Caco-2 (cell line): ENCODE measurements around the gene ATP1A4. TPM values are rescaled to one million over a fixed set of nuclear protein-coding genes. Genes with fewer than 3 reads are reported as not detected.

Source experiments
- BruUV-seq: library from RNA; stranded (reverse); fragments of 400-500 nt; replicated peaks from 2 replicates; lab custom pipeline; 2021; lab: Mats Ljungman, UMichigan
- CTCF ChIA-PET: fragments of 300-600 bp; sonication (Branson Sonifier 250); formaldehyde crosslinking; loops from one replicate; lab custom pipeline; 2022; ENCODE audit warnings: antibody characterized with exemption; lab: Charles Lee
- POLR2A ChIA-PET: fragments of 300-600 bp; sonication (Branson Sonifier 250); formaldehyde crosslinking; loops from one replicate; lab custom pipeline; 2022; ENCODE audit warnings: antibody characterized with exemption; lab: Charles Lee
- DNase-seq, 2 experiments: peaks; one replicate each; pipeline versions ENCODE4 v3.0.0 to v3.0.0-alpha.2; 2020 to 2022
- H3K27me3 ChIP-seq: replicated peaks from 2 replicates; pipeline ENCODE4 v1.6.0; 2011; ENCODE audit warnings: low read length; ENCODE audit not compliant: control insufficient read depth, insufficient read depth
- H3K36me3 ChIP-seq: 2 replicates; pipeline ENCODE4 v1.5.1; 2011; ENCODE audit warnings: low read length; ENCODE audit not compliant: control insufficient read depth, insufficient read depth
- H3K4me1 ChIP-seq: fragments of 250-450 bp; sonication (Bioruptor Pico); 2 replicates; pipeline ENCODE4 v1.5.1; 2020; ENCODE audit warnings: mild to moderate bottlenecking
- H3K4me3 ChIP-seq: 2 replicates; pipeline ENCODE4 v1.5.1; 2011; ENCODE audit warnings: low read depth, mild to moderate bottlenecking, control low read depth, low read length
- H3K9me3 ChIP-seq: fragments of 250-450 bp; sonication (Bioruptor Pico); 2 replicates; pipeline ENCODE4 v1.5.1; 2020; ENCODE audit warnings: mild to moderate bottlenecking, moderate library complexity
- H3K27ac Mint-ChIP-seq: one replicate; pipeline ENCODE4 v1.8.0; 2022; ENCODE audit warnings: mixed read lengths; ENCODE audit not compliant: unreplicated experiment
- H3K27me3 Mint-ChIP-seq: one replicate; pipeline ENCODE4 v1.8.0; 2022; ENCODE audit warnings: mixed read lengths; ENCODE audit not compliant: insufficient read depth, unreplicated experiment
- H3K36me3 Mint-ChIP-seq: one replicate; pipeline ENCODE4 v1.8.0; 2022; ENCODE audit warnings: mild to moderate bottlenecking, mixed read lengths; ENCODE audit not compliant: insufficient read depth, unreplicated experiment
- H3K4me1 Mint-ChIP-seq: one replicate; pipeline ENCODE4 v1.8.0; 2022; ENCODE audit warnings: low read depth, mixed read lengths; ENCODE audit not compliant: unreplicated experiment
- H3K4me3 Mint-ChIP-seq: one replicate; pipeline ENCODE4 v1.8.0; 2022; ENCODE audit warnings: mild to moderate bottlenecking, moderate library complexity, mixed read lengths; ENCODE audit not compliant: unreplicated experiment
- H3K9me3 Mint-ChIP-seq: one replicate; pipeline ENCODE4 v1.8.0; 2022; ENCODE audit warnings: mixed read lengths; ENCODE audit not compliant: unreplicated experiment
- intact Hi-C: fragments of 100-400 bp; cut with micrococcal nuclease; formaldehyde crosslinking; loops from one replicate; pipeline ENCODE4 v1.10.0; 2022; ENCODE audit not compliant: unreplicated experiment
- total RNA-seq: library from RNA; stranded (reverse); gene quantifications from 2 replicates; pipeline ENCODE4 v1.2.3, GENCODE V29; 2022
- TF ChIP-seq, protein P1 (sequence below), 2 experiments: fragments of 200-600 bp in 1 of 2; IDR thresholded peaks; 1 replicate in 1 of 2; 2 replicates in 1 of 2; pipeline versions ENCODE4 v1.5.1 to v1.8.0; 2011 to 2022; ENCODE audit warnings: antibody characterized with exemption in 1 of 2, control low read depth in 1 of 2, inconsistent platforms in 1 of 2, low read depth in 1 of 2, low read length in 1 of 2, mild to moderate bottlenecking in 1 of 2, moderate library complexity in 1 of 2; ENCODE audit not compliant: insufficient read depth in 1 of 2, severe bottlenecking in 1 of 2, unreplicated experiment in 1 of 2

The ATP1A4 gene
- total RNA-seq, 1 experiment from 2014 or later: not detected

GRCh38 chr1:160164121-160164520 lies 12.7 kb downstream of the ATP1A4 start:
- intact Hi-C loops: no loop called here
- TF ChIP-seq, protein P1, sequence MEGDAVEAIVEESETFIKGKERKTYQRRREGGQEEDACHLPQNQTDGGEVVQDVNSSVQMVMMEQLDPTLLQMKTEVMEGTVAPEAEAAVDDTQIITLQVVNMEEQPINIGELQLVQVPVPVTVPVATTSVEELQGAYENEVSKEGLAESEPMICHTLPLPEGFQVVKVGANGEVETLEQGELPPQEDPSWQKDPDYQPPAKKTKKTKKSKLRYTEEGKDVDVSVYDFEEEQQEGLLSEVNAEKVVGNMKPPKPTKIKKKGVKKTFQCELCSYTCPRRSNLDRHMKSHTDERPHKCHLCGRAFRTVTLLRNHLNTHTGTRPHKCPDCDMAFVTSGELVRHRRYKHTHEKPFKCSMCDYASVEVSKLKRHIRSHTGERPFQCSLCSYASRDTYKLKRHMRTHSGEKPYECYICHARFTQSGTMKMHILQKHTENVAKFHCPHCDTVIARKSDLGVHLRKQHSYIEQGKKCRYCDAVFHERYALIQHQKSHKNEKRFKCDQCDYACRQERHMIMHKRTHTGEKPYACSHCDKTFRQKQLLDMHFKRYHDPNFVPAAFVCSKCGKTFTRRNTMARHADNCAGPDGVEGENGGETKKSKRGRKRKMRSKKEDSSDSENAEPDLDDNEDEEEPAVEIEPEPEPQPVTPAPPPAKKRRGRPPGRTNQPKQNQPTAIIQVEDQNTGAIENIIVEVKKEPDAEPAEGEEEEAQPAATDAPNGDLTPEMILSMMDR (IDR thresholded peaks at IDR 0.05; ENCODE audit: insufficient read depth in 1 of 2, low read depth in 1 of 2, low read length in 1 of 2, severe bottlenecking in 1 of 2, unreplicated experiment in 1 of 2): no peak
- H3K4me1 ChIP-seq: peaks cover 16% of the 10 kb centered on the region; the same call in 1 of the 2 replicates
- Mint-ChIP-seq H3K27me3 (peaks cover 2% of the 10 kb centered on the region), H3K4me3 (no peak overlapping the region), H3K27ac (no peak overlapping the region), H3K9me3 (no peaks in the 10 kb centered on the region), H3K4me1 (no peaks in the 10 kb centered on the region), H3K36me3 (no peaks in the 10 kb centered on the region)
- no peak overlapping the region for H3K4me3 ChIP-seq
- H3K36me3 ChIP-seq: no peaks in the 10 kb centered on the region
- no peak for DNase-seq
- H3K27me3 ChIP-seq: no peaks in the 10 kb centered on the region
- no peaks in the 10 kb centered on the region; the same call in 1 of the 2 replicates for H3K9me3 ChIP-seq
- ChIA-PET CTCF (no interaction called here), POLR2A (no interaction called here)
- no TSS peak for BruUV-seq

GRCh38 chr1:160166166-160166868 lies 14.9 kb downstream of the ATP1A4 start:
- CTCF ChIA-PET: interaction anchor here (0.8 kb wide), 1 partner anchor 27 kb away, joined by 3 read pairs; no protein-coding TSS in a partner anchor
- BruUV-seq: no TSS peak

GRCh38 chr1:160167056-160167455 lies 15.7 kb downstream of the ATP1A4 start:
- BruUV-seq: no TSS peak
- H3K27ac Mint-ChIP-seq: no peak overlapping the region

More at GRCh38 chr1:160166166-160166868, 14.9 kb downstream of the ATP1A4 start:
- Histone ChIP-seq H3K36me3 (no peaks in the 10 kb centered on the region), H3K27me3 (no peaks in the 10 kb centered on the region), H3K9me3 (no peaks in the 10 kb centered on the region), H3K4me3 (no peak overlapping the region), H3K4me1 (no peaks in the 10 kb centered on the region)
- TF ChIP-seq, protein P1 (IDR thresholded peaks at IDR 0.05; ENCODE audit: insufficient read depth in 1 of 2, low read depth in 1 of 2, low read length in 1 of 2, severe bottlenecking in 1 of 2, unreplicated experiment in 1 of 2): no peak
- Mint-ChIP-seq H3K4me1 (no peaks in the 10 kb centered on the region), H3K27ac (no peak overlapping the region), H3K9me3 (no peaks in the 10 kb centered on the region), H3K4me3 (no peak overlapping the region), H3K36me3 (no peaks in the 10 kb centered on the region), H3K27me3 (peaks cover 2% of the 10 kb centered on the region)
- intact Hi-C loops: no loop called here
- POLR2A ChIA-PET: no interaction called here
- DNase-seq: no peak

More at GRCh38 chr1:160167056-160167455, 15.7 kb downstream of the ATP1A4 start:
- no peaks in the 10 kb centered on the region for H3K4me1 Mint-ChIP-seq
- H3K27me3 ChIP-seq: no peaks in the 10 kb centered on the region
- H3K9me3 Mint-ChIP-seq: no peaks in the 10 kb centered on the region
- DNase-seq: no peak
- H3K4me3 Mint-ChIP-seq: no peak overlapping the region
- H3K27me3 Mint-ChIP-seq: peaks cover 2% of the 10 kb centered on the region
- ChIA-PET CTCF (interaction anchor here (0.8 to 1.0 kb wide), 2 partner anchors 26 to 39 kb away, joined by 3 read pairs; no protein-coding TSS in a partner anchor), POLR2A (no interaction called here)
- H3K4me1 ChIP-seq: no peaks in the 10 kb centered on the region
- H3K9me3 ChIP-seq: no peaks in the 10 kb centered on the region
- intact Hi-C loops: no loop called here
- H3K4me3 ChIP-seq: no peak overlapping the region
- H3K36me3 Mint-ChIP-seq: no peaks in the 10 kb centered on the region
- H3K36me3 ChIP-seq: no peaks in the 10 kb centered on the region
- TF ChIP-seq, protein P1 (IDR thresholded peaks at IDR 0.05; ENCODE audit: insufficient read depth in 1 of 2, low read depth in 1 of 2, low read length in 1 of 2, severe bottlenecking in 1 of 2, unreplicated experiment in 1 of 2): no peak
